ENCODE measurements around the gene ASIC3.

Gene ASIC3

DNA sequence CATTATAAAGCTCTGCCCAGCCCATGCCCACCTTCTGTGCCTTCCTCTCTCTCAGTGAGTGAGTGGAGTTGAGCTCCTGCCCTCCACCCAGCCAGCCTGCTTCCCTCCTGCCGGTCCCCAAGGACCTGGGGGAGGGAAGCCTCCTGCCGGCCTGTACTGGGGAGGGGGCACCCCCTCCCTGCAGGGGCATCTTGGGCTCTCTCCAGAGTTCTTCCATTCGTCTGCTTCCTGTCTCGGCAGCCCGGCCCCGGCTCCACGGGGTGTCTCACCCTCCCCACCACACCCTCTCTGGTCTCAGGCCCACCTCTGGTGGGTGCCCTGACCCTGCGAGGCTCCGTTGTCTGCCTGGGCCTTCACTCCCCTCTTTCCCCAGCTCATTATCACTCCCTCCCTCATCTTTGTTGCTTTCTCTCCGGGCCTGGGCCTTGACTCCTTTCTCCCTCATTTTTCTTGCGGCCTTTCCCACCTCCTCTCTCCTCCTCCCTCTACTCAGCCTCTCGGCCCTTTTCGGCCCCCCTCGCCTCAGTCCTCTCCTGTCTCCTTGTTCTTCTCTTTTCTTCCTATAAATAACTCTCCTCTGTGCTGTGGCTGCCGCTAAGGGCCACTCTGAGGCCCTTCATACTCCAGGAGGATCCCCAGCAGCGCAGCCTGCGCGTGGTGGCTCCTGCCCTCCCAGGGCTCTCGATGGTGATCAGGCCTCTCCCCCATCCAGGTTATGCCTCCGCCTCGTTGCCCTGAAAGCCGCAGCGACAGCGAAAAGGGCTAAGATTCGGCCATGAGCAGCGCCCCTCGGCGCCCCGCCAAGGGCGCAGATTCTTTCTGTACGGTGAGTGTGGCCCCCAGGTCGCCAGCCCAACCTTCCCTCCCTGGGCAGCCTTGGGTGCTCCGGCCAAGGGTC lies 13.1 kb downstream of the ASIC3 start:
- Mint-ChIP-seq H3K4me1 (peaks cover 26 to 46% of the 10 kb centered on the region in 2 donors), H3K9me3 (no peaks in the 10 kb centered on the region), H3K27ac (no peak overlapping the region), H3K36me3 (peaks cover 6 to 15% of the 10 kb centered on the region in 2 donors), H3K4me3 (peak overlapping the region; percentile 95 to 99), H3K27me3 (no peaks in the 10 kb centered on the region)
- ATAC-seq (replicated peaks), result no peak
- DNase-seq, result no peak

DNA sequence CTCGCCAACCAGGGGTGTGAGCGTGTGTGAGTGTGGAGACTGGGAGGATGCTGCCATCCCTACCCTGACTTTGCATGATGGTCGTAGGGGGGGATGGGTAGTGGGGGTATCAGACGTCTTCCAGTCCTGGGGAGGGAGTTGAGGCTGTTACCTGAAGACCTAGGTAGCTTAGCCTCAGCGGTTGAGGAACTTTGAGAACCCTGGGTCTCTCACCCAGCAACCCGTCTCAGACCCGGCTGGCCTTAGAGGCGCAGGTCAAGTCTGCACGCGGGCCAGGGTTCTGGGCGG lies 13.7 kb downstream of the ASIC3 start:
- Mint-ChIP-seq H3K4me1 (peaks cover 22 to 40% of the 10 kb centered on the region in 2 donors), H3K27ac (no peak overlapping the region), H3K4me3 (no peak overlapping the region), H3K9me3 (no peaks in the 10 kb centered on the region), H3K27me3 (no peaks in the 10 kb centered on the region), H3K36me3 (peaks cover 6 to 15% of the 10 kb centered on the region in 2 donors)
- ATAC-seq (replicated peaks) (no peak), DNase-seq (no peak)

DNA sequence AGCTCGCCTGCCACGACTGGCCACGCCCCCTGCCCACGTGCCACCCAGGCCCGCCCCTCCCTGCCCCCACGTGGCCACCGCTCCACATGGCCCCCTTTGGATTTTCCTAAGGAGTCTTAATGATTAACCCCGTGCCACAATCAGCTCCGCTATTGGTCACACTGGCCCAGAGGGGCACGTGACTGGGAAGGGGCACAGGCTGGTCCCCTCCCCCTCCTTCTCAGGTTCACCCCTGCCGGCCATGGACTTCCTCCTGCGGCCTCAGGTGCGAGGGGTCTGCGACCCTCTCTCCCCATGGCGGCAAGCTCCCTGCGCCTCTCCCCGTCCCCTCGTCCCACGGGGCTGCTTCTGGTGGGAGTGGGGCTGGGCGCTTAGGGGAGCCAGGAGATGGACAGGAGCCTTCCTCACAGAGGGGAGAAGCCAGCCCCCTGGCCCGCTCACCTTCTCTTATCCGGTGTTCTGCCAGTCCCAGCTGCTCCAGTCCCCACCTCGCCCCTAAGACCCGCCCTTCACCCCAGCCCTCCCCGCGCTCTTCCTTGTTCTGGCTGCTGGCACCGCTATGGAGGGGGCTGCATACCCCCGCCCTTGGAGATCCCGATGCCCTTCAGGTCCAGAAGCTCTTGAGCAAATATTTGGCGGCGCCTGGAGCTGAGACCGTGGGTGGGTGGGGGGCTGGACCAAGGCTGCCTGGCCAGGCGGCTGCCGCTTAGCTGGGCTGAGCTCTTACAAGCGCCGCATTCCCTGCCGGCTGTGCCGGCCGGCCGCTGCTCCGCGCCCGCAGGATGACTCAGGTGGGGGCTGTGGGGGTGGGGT lies 14.3 kb downstream of the ASIC3 start:
- Mint-ChIP-seq H3K4me1 (peaks cover 18 to 35% of the 10 kb centered on the region in 2 donors), H3K27ac (no peak overlapping the region), H3K27me3 (no peaks in the 10 kb centered on the region), H3K9me3 (no peaks in the 10 kb centered on the region), H3K36me3 (peaks cover 9 to 19% of the 10 kb centered on the region in 2 donors), H3K4me3 (no peak overlapping the region)
- no peak for DNase-seq
- no peak for ATAC-seq (replicated peaks)

DNA sequence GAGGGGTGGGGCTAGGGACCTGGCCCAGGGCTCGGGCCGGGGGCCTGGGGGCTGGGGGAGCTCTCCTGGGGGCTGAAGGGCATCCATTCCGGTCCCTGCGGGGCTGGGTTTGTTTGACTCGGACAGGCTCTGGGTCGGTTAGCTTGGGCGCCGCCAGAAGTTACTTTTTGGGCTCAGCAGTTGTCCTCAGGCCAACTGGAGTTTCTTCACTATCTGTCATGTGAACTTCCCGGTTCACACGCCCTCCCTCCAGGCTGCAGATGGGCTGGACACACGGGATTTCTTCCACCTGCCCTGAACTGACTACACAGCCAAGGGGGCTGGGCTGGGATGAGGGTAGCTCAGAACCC lies 14.9 kb downstream of the ASIC3 start:
- H3K4me3 Mint-ChIP-seq, result no peak overlapping the region
- H3K27ac Mint-ChIP-seq, result no peak overlapping the region

DNA sequence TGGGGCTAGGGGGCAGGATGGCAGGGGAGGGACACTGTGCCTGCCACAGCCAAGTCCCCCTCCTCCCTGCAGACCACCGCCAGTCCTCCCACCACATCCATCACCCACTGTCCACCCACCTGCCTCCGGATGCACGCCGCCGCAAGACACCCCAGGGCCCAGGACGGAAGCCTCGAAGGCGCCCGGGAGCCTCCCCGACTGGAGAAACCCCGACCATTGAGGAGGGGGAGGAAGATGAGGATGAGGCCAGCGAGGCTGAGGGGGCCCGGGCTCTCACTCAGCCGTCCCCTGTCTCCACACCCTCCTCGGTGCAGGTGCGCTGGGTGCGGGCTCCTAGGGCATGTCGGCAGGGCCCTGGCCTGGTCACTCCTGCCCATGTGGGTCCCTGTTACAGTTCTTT lies 16.1 kb downstream of the ASIC3 start:
- Mint-ChIP-seq H3K27me3 (no peaks in the 10 kb centered on the region), H3K27ac (no peak overlapping the region), H3K9me3 (no peaks in the 10 kb centered on the region), H3K4me3 (no peak overlapping the region), H3K4me1 (peaks cover 12 to 22% of the 10 kb centered on the region in 2 donors), H3K36me3 (peaks cover 19 to 29% of the 10 kb centered on the region in 2 donors)
- ATAC-seq (replicated peaks), result no peak
- DNase-seq, result no peak

More for the DNA sequence above, 14.9 kb downstream of the ASIC3 start:
- Mint-ChIP-seq H3K27me3 (no peaks in the 10 kb centered on the region), H3K36me3 (peaks cover 13 to 24% of the 10 kb centered on the region in 2 donors), H3K4me1 (peaks cover 18 to 34% of the 10 kb centered on the region in 2 donors), H3K9me3 (no peaks in the 10 kb centered on the region)
- ATAC-seq (replicated peaks) (no peak), DNase-seq (no peak)

DNA sequence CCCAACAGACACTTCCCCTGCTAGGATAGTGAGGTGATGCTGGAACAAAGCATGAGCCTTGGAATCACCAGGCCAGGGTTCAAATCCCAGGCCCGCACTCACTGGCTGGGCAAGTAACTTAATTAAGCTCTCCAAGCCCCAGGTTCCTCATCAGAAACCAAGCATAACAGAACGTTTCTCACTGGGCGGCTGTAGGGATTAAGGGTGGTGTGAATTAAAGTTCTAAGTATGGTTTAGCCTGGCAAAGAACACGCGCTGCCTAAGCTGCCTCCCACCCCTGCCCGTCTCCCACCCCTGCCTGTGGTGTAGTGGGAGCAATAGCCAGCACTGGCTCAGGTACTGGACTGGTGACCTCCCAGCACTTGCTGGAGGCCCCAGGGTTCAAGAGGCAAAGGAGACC lies 16.7 kb downstream of the ASIC3 start:
- DNase-seq, result no peak
- Mint-ChIP-seq H3K9me3 (no peaks in the 10 kb centered on the region), H3K4me1 (peaks cover 12 to 21% of the 10 kb centered on the region in 2 donors), H3K4me3 (no peak overlapping the region), H3K27me3 (no peaks in the 10 kb centered on the region), H3K36me3 (peaks cover 23 to 32% of the 10 kb centered on the region in 2 donors), H3K27ac (peak overlapping the region; percentile 38)
- no peak for ATAC-seq (replicated peaks)

DNA sequence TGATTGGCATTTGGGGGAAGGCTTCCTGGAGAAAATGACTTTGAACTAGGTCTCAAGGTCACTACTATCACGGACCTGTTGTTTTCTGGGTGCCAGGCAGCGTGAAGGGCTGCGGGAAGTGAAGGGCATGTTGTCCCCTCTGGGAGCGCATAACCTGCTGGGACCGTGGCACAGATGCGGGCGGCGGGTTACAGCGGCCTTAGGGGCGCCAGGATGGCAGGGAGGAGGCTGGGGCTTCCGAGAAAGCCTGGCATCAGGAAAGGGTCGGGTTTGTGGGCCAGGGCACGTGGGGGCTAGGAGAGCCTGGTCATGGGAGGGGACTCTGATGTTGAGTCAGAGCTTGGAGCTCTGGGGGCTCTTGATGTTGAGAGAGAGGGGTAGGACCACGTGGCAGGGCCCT lies 17.2 kb downstream of the ASIC3 start:
- Mint-ChIP-seq H3K9me3 (no peaks in the 10 kb centered on the region), H3K27ac (peak overlapping the region; percentile 38), H3K36me3 (peaks cover 25 to 37% of the 10 kb centered on the region in 2 donors), H3K4me3 (no peak overlapping the region), H3K27me3 (no peaks in the 10 kb centered on the region), H3K4me1 (peaks cover 12 to 16% of the 10 kb centered on the region in 2 donors)
- DNase-seq (no peak), ATAC-seq (replicated peaks) (no peak)

DNA sequence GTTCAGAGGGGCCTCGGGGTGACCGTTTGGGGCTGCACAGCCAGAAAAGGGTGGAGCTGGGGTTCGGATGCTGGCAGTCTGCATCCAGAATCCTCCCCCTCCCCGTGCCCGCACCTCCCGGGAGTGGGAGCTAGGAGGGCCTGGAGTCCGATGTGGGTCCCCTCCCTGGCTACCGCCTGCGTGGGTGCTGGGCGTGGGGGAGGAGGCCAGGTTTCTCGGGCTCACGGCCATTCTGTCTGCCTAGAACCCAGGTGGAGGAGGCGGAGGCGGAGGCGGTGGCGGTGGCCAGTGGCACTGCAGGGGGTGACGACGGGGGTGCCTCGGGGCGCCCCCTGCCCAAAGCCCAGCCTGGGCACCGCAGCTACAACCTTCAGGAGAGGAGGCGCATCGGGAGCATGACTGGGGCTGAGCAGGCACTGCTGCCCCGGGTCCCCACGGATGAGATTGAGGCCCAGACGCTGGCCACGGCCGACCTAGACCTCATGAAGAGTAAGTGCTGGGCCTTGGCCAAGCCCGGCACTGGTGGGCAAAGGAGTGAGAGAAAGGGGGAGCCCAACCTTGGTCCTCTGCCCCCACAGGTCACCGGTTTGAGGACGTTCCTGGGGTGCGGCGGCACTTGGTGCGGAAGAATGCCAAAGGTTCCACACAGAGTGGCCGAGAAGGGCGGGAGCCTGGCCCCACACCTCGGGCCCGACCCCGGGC lies 18.1 kb downstream of the ASIC3 start:
- no peaks in the 10 kb centered on the region for H3K27me3 Mint-ChIP-seq
- H3K9me3 Mint-ChIP-seq, result no peaks in the 10 kb centered on the region
- peaks cover 5 to 6% of the 10 kb centered on the region in 2 donors for H3K4me1 Mint-ChIP-seq
- no peak overlapping the region for H3K4me3 Mint-ChIP-seq
- peaks cover 27 to 43% of the 10 kb centered on the region in 2 donors for H3K36me3 Mint-ChIP-seq
- no peak overlapping the region for H3K27ac Mint-ChIP-seq
- DNase-seq (no peak), ATAC-seq (replicated peaks) (no peak)

DNA sequence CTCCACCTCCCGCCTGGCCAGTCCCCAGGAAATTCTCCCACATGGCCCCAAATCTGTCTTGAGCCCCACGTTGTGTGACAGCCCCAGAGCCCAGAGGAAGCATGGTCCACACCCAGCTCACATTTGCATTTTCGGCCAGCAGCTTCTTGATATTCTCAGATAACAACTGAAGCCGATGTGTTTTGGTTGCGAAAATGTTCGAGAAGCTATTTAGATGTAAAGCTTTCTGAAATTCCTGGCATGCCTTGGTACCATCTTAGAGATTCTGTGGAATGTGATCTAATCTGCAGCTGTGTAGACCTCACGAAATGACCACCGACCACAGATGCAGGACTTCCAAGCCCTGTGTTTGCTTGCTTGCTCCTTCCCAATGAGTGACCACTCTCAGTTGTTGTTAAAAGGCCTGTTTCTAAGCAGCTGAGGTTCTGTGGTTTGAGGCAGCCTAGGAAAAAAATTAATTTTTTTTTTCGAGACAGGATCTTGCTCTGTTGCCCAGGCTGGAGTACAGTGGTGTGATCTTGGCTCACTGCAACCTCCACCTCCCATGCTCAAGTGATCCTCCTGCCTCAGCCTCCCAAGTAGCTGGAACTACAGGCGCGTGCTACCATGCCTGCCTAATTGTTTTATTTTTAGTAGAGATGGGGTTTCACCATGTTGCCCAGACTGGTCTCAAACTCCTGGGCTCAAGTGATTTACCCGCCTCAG lies 19.9 kb downstream of the ASIC3 start:
- H3K9me3 Mint-ChIP-seq, result no peaks in the 10 kb centered on the region
- no peaks in the 10 kb centered on the region for H3K4me1 Mint-ChIP-seq
- DNase-seq, result no peak
- no peaks in the 10 kb centered on the region for H3K27me3 Mint-ChIP-seq
- H3K36me3 Mint-ChIP-seq, result peaks cover 33 to 53% of the 10 kb centered on the region in 2 donors
- no peak overlapping the region for H3K27ac Mint-ChIP-seq
- no peak for ATAC-seq (replicated peaks)
- H3K4me3 Mint-ChIP-seq, result no peak overlapping the region

DNA sequence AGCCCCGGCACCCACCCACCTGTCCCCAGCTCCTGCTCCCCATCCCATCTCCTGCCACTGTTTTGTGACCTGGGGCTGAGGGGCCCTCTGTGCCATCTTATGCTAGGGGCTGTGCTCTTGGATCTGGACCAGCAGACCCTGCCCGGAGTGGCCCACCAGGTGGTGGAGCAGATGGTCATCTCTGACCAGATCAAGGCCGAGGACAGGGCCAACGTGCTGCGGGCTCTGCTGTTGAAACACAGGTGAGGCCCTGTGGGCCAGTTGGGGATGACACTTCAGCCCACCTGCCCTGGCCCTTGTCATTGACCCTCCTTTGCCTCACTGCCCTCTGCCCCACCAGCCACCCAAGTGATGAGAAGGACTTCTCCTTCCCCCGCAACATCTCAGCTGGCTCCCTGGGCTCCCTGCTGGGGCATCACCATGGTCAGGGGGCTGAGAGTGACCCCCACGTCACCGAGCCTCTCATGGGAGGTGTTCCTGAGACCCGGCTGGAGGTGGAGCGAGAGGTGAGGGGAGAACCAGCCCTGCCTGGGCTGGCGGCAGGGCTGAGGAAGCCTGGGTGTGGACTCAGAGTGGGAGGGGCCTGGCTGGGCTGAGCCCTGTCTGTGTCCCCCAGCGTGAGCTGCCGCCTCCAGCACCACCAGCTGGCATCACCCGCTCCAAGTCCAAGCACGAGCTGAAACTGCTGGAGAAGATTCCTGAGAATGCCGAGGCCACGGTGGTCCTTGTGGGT lies 21.7 kb downstream of the ASIC3 start:
- Mint-ChIP-seq H3K4me1 (no peaks in the 10 kb centered on the region), H3K9me3 (no peaks in the 10 kb centered on the region), H3K36me3 (peaks cover 39 to 50% of the 10 kb centered on the region in 2 donors), H3K4me3 (no peak overlapping the region), H3K27me3 (no peaks in the 10 kb centered on the region), H3K27ac (no peak overlapping the region)
- ATAC-seq (replicated peaks) (no peak), DNase-seq (no peak)

DNA sequence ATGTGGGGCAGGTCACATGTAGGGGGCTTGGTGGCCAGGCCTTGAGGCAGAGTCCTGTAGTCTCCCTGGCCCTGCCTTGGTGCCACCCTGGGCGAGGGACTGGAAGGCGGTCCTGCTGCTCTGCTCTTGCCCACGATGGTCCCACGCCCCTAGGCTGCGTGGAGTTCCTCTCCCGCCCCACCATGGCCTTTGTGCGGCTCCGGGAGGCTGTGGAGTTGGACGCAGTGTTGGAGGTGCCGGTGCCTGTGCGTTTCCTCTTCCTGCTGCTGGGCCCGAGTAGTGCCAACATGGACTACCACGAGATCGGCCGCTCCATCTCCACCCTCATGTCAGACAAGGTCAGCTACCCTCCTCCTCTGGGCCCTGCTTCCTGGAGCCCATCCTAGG lies 22.2 kb downstream of the ASIC3 start:
- DNase-seq (no peak), ATAC-seq (replicated peaks) (no peak)
- Mint-ChIP-seq H3K27me3 (no peaks in the 10 kb centered on the region), H3K4me1 (no peaks in the 10 kb centered on the region), H3K27ac (no peak overlapping the region), H3K36me3 (peaks cover 42 to 48% of the 10 kb centered on the region in 2 donors), H3K4me3 (no peak overlapping the region), H3K9me3 (no peaks in the 10 kb centered on the region)

DNA sequence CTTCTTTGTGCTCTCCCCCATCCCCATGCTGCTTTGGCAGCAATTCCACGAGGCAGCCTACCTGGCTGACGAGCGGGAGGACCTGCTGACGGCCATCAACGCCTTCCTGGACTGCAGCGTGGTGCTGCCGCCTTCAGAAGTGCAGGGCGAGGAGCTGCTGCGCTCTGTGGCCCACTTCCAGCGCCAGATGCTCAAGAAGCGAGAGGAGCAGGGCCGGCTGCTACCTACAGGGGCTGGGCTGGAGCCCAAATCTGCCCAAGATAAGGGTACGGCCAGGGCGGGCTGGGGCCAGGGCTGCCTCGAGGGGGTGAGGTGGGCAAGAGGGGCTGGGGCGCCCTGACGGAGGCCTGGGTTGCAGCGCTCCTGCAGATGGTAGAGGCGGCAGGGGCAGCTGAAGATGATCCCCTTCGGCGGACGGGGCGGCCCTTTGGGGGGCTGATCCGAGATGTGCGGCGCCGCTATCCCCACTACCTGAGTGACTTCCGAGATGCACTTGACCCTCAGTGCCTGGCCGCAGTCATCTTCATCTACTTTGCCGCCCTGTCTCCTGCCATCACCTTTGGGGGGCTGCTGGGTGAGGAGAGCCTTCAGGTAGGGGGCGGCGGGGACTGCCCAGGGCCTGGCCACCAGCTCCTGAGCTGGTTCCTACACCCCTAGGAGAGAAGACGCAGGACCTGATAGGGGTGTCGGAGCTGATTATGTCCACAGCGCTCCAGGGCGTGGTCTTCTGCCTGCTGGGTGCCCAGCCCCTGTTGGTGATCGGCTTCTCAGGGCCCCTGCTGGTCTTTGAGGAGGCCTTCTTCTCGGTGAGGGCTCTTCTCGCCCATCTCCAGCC lies 22.9 kb downstream of the ASIC3 start:
- Mint-ChIP-seq H3K27ac (no peak overlapping the region), H3K36me3 (peaks cover 48 to 53% of the 10 kb centered on the region in 2 donors), H3K4me3 (no peak overlapping the region), H3K4me1 (no peaks in the 10 kb centered on the region), H3K9me3 (no peaks in the 10 kb centered on the region), H3K27me3 (no peaks in the 10 kb centered on the region)
- DNase-seq (no peak), ATAC-seq (replicated peaks) (no peak)

DNA sequence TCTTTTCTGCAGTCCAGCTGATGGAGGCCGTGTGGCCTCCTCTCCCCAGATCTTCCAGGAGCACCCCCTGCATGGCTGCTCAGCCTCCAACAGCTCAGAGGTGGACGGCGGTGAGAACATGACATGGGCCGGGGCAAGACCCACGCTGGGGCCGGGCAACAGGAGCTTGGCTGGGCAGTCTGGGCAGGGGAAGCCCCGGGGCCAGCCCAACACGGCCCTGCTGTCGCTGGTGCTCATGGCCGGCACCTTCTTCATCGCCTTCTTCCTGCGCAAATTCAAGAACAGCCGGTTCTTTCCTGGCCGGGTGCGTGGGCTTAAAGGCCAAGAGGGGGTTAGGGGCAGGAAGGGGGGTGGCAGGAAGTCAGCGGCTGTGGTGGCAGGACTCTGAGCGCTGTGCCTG lies 25.7 kb downstream of the ASIC3 start:
- peaks cover 43 to 57% of the 10 kb centered on the region in 2 donors for H3K36me3 Mint-ChIP-seq
- H3K9me3 Mint-ChIP-seq, result no peaks in the 10 kb centered on the region
- H3K4me3 Mint-ChIP-seq, result no peak overlapping the region
- peak overlapping the region; percentile 51 for H3K27ac Mint-ChIP-seq
- no peaks in the 10 kb centered on the region for H3K27me3 Mint-ChIP-seq
- peaks cover 11 to 12% of the 10 kb centered on the region in 2 donors for H3K4me1 Mint-ChIP-seq
- DNase-seq (no peak), ATAC-seq (replicated peaks) (no peak)

Data from stimulated activated naive B cell treated with anti-CD40 and anti-IgM and Interleukin-4, amounts not matched to agents 10 μg/mL and 1 μg/mL and 100 μg/mL, for 72 hours (primary cell).